HepG2 (cell line): Measurements from ENCODE around the gene FAM89B. TPM values are rescaled to one million over a fixed set of nuclear protein-coding genes. Genes with fewer than 3 reads are reported as not detected.

Experiments
- HMGXB3 ChIP-seq: sonication (generic); formaldehyde crosslinking; IDR thresholded peaks from 2 replicates; pipeline ENCODE4 v1.4.0; 2020; ENCODE audit warnings: missing genetic modification reagents, borderline replicate concordance
- HNF1A ChIP-seq, 2 experiments: sonication (generic) in 1 of 2; formaldehyde crosslinking in 1 of 2; IDR thresholded peaks; 2 replicates each; pipeline versions ENCODE4 v1.4.0 to v1.6.1; 2016 to 2020; ENCODE audit warnings: borderline replicate concordance in 1 of 2, low read depth in 1 of 2, mild to moderate bottlenecking in 1 of 2, missing genetic modification reagents in 1 of 2
- JARID2 ChIP-seq: sonication (generic); formaldehyde crosslinking; IDR thresholded peaks from 2 replicates; pipeline ENCODE4 v1.8.1; 2023; ENCODE audit warnings: missing genetic modification reagents, inconsistent platforms; ENCODE audit not compliant: insufficient replicate concordance
- JUND ChIP-seq: sonication (generic); formaldehyde crosslinking; IDR thresholded peaks from 2 replicates; pipeline ENCODE4 v1.8.0; 2022; ENCODE audit warnings: mild to moderate bottlenecking, missing genetic modification reagents
- PHB2 ChIP-seq: fragments of 450-650 bp; IDR thresholded peaks from 2 replicates; pipeline ENCODE4 v1.6.1; 2018; ENCODE audit not compliant: partially characterized antibody
- SRY ChIP-seq: sonication (generic); formaldehyde crosslinking; IDR thresholded peaks from 2 replicates; pipeline ENCODE4 v1.8.0; 2022; ENCODE audit warnings: mild to moderate bottlenecking, missing genetic modification reagents
- STAT5B ChIP-seq: sonication (generic); formaldehyde crosslinking; IDR thresholded peaks from 2 replicates; pipeline ENCODE4 v1.4.0; 2020; ENCODE audit warnings: missing genetic modification reagents
- TFE3 ChIP-seq: IDR thresholded peaks from 2 replicates; pipeline ENCODE4 v1.6.1; 2016
- ZNF407 ChIP-seq: sonication (generic); formaldehyde crosslinking; IDR thresholded peaks from one replicate; pipeline ENCODE4 v1.5.1; 2020; ENCODE audit warnings: mild to moderate bottlenecking, missing genetic modification reagents; ENCODE audit errors: not compliant biosample characterization
- polyA plus RNA-seq, 8 experiments: library from polyadenylated mRNA; depleted of rRNA in 3 of 8; stranded (reverse) in 7 of 8; unstranded in 1 of 8; fragments of >200 nt; fragmentation: Illumina TruSeq in 4 of 8; extraction: Trizol in 4 of 8; gene quantifications; 2 replicates each; pipeline versions ENCODE4 v1.2.1 to v1.2.3, GENCODE V29; 2011 to 2016; ENCODE audit warnings: low read depth in 4 of 8, missing spikeins in 1 of 8, mixed read lengths in 1 of 8; ENCODE audit not compliant: insufficient read depth in 1 of 8
- total RNA-seq, 5 experiments: library from RNA; depleted of rRNA; stranded (reverse); fragments of >200 nt; fragmentation: Illumina TruSeq; extraction: Trizol; gene quantifications; 2 replicates each; pipeline ENCODE4 v1.2.3, GENCODE V29; 2016; ENCODE audit warnings: low read depth in 1 of 5

Gene FAM89B
- total and polyA plus RNA-seq, 2 of the 13 experiments (the other 11 are each of a cell fraction or from before 2014, with no cell fraction given), result 5.7 to 8.0 TPM

GRCh38 chr11:65555693-65556231 is 16.6 kb upstream of the FAM89B start (continued):
- no peak for TF ChIP-seq ZNF407
- TF ChIP-seq JUND (CRISPR knock-in tag), result 0 out of 2 replicates have a peak, but pooled peaks have one; percentile 12
- no peak for TF ChIP-seq SRY
- TF ChIP-seq HMGXB3 (CRISPR knock-in tag), result no peak
- TF ChIP-seq HNF1A (IDR thresholded peaks at IDR 0.05; ENCODE audit: low read depth), result no peak
- TF ChIP-seq HNF1A (CRISPR knock-in tag; IDR thresholded peaks at IDR 0.05; ENCODE audit: borderline replicate concordance), result 0 out of 2 replicates have a peak, but pooled peaks have one; percentile 44
- no peak for TF ChIP-seq STAT5B (CRISPR knock-in tag)
- TF ChIP-seq JARID2 (CRISPR knock-in tag), result no peak
- 0 out of 2 replicates have a peak, but pooled peaks have one; percentile 10 for TF ChIP-seq TFE3 (CRISPR knock-in tag)
- TF ChIP-seq PHB2, result no peak
